GM21447 (cell line): Measurements from ENCODE around the gene C9orf85.
"Not testable (repeated sequence)": the region's sequence is repeated elsewhere in the genome, so short reads cannot be mapped to it uniquely, and the experiment has no call there.

ENCODE experiments used
- ATAC-seq: cut with Tn5 transposase; IDR thresholded peaks from one replicate; pipeline ENCODE4 v1.9.1; 2021; ENCODE audit not compliant: unreplicated experiment

C9orf85 gene

GRCh38 chr9:71987471-71988371 lies 76.3 kb downstream of the C9orf85 start:
- no peak for ATAC-seq

- ATAC-seq: no peak
Observed at GRCh38 chr9:71990466-71990865, 79.0 kb downstream of the C9orf85 start.

- no peak for ATAC-seq
Observed at GRCh38 chr9:72005451-72005850, 94.0 kb downstream of the C9orf85 start.

DNA sequence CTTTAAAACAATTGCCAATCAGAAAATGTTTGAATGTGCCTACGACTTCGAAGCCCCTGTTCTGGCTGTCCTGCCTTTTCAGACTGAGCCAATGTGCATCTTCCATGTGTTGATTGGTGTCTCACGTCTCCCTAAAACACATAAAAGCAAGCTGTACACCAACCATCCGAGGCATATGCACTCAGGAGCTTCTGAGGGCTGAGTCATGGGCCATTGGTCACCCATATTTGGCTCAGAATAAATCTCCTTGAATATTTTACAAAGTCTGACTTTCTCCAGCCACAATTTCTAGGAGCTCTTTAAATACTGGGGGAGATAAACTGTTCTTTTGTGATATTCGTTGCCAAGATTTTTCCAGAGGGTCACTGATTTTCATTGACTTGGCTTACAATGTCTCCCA lies 95.1 kb downstream of the C9orf85 start:
- no peak for ATAC-seq

GRCh38 chr9:72007726-72008125 lies 96.3 kb downstream of the C9orf85 start:
- not testable (repeated sequence) for ATAC-seq

DNA sequence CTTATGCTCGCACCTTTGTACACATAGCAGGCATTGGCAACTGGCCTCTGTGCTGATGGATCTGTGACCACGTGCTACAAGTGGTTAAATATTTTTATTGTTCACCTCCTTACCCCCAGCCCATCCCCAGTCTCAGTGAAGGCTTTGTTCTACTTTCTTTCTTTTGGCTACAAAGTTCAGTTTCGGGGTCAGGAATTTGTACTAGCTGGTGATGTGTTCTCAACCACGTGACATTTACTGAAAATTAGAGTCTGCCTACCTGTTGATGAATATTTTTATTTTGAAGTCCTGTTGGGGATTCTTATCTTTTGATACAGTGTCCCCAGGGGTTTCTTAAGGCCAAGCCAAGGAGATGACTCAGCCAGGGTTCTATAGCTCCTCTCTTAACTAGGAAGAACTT lies 101.2 kb downstream of the C9orf85 start:
- no peak for ATAC-seq

DNA sequence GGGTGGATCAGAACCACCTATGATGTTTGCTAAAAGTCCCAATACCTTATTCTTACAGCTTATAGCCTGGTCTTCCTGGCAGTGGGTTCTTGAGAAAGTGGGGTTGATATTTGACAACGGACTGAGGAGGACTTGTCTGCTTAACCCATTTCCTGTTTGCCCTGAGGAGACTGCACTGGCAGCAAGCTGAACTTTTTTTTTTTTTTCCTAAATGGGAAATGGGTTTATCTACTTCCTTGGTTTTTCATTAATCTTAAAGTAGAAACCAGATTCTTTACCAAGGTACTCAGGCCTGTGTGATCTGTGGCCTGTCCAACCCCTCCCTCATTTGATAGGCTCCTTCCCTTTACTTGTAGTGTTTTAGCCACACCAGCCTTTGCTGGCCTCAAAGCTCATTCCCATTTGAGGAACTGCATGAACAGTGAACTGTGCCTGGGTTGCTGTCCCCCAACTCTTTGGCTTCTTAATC lies 101.9 kb downstream of the C9orf85 start:
- peak; percentile 74 for ATAC-seq

DNA sequence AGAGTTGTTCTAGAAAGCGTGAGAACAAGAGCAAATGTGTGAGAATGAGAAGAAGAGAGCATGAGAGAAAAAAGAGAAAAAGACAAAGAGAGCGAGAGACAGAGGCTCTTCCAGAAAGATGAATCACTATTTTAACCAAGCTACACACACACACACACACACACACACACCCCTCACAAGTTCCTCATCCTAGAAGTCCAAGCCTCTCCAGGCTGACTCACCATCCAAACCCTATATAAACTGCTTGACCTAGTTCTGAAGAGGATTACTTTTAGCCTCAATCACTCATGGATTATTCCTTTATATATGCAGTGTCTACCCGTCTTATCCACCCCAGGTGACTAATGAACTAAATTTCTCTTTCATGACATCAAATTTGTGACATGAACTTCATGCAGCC lies 111.4 kb downstream of the C9orf85 start:
- no peak for ATAC-seq
